Activated CD4-positive, alpha-beta T cell treated with anti-CD3 and anti-CD28 coated beads, Interleukin-2, amount 50 U/mL, for 1 hour (primary cell): ENCODE results near the gene USP9X.
"Not testable (repeated sequence)": the region's sequence is repeated elsewhere in the genome, so short reads cannot be mapped to it uniquely, and the experiment has no call there.

ENCODE experiments used
- DNase-seq: peaks from one replicate; pipeline ENCODE4 v3.0.0-alpha.2; 2020

The USP9X gene

GRCh38 chrX:41087201-41087600, 2.0 kb downstream of the USP9X start:
- no peak for DNase-seq

- no peak for DNase-seq
Observed at GRCh38 chrX:41090568-41091238, 5.5 kb downstream of the USP9X start.

GRCh38 chrX:41092776-41093175, 7.5 kb downstream of the USP9X start:
- DNase-seq, result no peak

- no peak for DNase-seq
Observed at GRCh38 chrX:41095174-41095573, 9.9 kb downstream of the USP9X start.

GRCh38 chrX:41095908-41096307, 10.7 kb downstream of the USP9X start:
- no peak for DNase-seq

GRCh38 chrX:41096339-41096955, 11.2 kb downstream of the USP9X start:
- DNase-seq, result no peak

GRCh38 chrX:41097326-41097725, 12.1 kb downstream of the USP9X start:
- DNase-seq, result no peak

- DNase-seq, result no peak
Observed at GRCh38 chrX:41100200-41100599, 15.0 kb downstream of the USP9X start.

- DNase-seq, result no peak
Observed at GRCh38 chrX:41100819-41101218, 15.6 kb downstream of the USP9X start.

- no peak for DNase-seq
Observed at GRCh38 chrX:41105005-41105404, 19.8 kb downstream of the USP9X start.

- not testable (repeated sequence) for DNase-seq
Observed at GRCh38 chrX:41106257-41106656, 21.0 kb downstream of the USP9X start.

- DNase-seq, result no peak
Observed at GRCh38 chrX:41108007-41108406, 22.8 kb downstream of the USP9X start.

GRCh38 chrX:41108463-41109205, 23.4 kb downstream of the USP9X start:
- no peak for DNase-seq

GRCh38 chrX:41110801-41111625, 25.8 kb downstream of the USP9X start:
- no peak for DNase-seq

GRCh38 chrX:41115104-41115425, 29.8 kb downstream of the USP9X start:
- not testable (repeated sequence) for DNase-seq

GRCh38 chrX:41116948-41117347, 31.7 kb downstream of the USP9X start:
- no peak for DNase-seq

- no peak for DNase-seq
Observed at GRCh38 chrX:41118156-41118555, 32.9 kb downstream of the USP9X start.

- no peak for DNase-seq
Observed at GRCh38 chrX:41119803-41120202, 34.6 kb downstream of the USP9X start.

- DNase-seq, result no peak
Observed at GRCh38 chrX:41121766-41122165, 36.5 kb downstream of the USP9X start.

- no peak for DNase-seq
Observed at GRCh38 chrX:41122664-41123257, 37.5 kb downstream of the USP9X start.

- no peak for DNase-seq
Observed at GRCh38 chrX:41127477-41128192, 42.4 kb downstream of the USP9X start.

- no peak for DNase-seq
Observed at GRCh38 chrX:41128955-41129354, 43.7 kb downstream of the USP9X start.
